GM18951 (cell line): ENCODE measurements around the gene KIAA1549.

Source experiments
- POLR2A ChIP-seq: IDR thresholded peaks from 4 replicates; pipeline ENCODE4 v1.6.1; 2011; ENCODE audit warnings: mild to moderate bottlenecking; ENCODE audit not compliant: insufficient read length, insufficient read depth; ENCODE audit errors: extremely low read depth
- in situ Hi-C: fragments of 300-500 bp; cut with MboI; formaldehyde crosslinking; loops from one replicate; pipeline ENCODE4 v1.12.0; 2022; ENCODE audit warnings: low sequenced_read_pairs, mixed read lengths, inconsistent platforms; ENCODE audit not compliant: unreplicated experiment

KIAA1549 gene

GRCh38 chr7:138871065-138871813 lies 110.0 kb downstream of the KIAA1549 start:
- in situ Hi-C loops: no loop called here
- no peak for TF ChIP-seq POLR2A

DNA sequence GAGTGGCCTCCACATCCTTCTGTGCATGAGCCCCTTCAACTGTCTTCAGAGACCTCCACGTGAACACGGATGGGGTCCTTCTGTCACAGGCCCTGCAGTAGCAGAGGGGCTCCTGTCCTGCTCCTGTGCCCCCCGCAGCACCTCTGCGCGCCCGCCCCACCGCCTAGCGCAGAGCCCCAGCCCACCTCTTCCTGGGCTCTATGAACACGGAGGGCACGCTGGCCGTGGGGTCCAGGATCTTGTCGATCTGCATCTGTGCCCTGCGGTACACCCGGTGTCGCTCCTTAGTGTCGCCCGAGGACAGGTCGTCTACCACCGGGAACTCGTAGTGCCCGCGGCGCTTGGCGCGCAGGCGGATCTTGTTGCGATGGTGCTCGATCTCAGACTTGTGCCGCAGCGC lies 111.8 kb downstream of the KIAA1549 start:
- in situ Hi-C loops: no loop called here
- TF ChIP-seq POLR2A: no peak

GRCh38 chr7:138868711-138869110 lies 112.5 kb downstream of the KIAA1549 start:
- TF ChIP-seq POLR2A: no peak
- in situ Hi-C loops: no loop called here

DNA sequence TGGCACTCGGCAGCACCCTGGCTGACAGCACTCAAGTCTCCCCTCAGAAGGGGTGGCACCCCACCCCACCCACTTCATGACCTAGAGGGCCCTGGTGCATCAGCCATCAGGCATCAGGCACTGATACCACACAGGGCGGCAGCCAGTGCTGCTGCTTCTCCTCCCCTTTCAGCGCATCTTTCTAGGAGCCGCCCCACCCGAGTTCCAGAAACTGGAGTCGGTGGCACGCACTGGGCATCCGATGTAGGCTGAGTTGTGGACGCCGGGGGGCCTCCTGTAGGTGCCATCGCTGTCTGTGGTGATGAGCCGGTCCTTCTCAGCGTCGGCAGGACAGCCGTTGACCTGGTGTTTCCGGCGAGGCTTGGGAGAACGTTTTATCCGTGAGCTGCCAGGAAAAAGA lies 113.4 kb downstream of the KIAA1549 start:
- in situ Hi-C loops: no loop called here
- no peak for TF ChIP-seq POLR2A

- no peak for TF ChIP-seq POLR2A
- in situ Hi-C loops: no loop called here
Measured at GRCh38 chr7:138866353-138866752, 114.8 kb downstream of the KIAA1549 start.

DNA sequence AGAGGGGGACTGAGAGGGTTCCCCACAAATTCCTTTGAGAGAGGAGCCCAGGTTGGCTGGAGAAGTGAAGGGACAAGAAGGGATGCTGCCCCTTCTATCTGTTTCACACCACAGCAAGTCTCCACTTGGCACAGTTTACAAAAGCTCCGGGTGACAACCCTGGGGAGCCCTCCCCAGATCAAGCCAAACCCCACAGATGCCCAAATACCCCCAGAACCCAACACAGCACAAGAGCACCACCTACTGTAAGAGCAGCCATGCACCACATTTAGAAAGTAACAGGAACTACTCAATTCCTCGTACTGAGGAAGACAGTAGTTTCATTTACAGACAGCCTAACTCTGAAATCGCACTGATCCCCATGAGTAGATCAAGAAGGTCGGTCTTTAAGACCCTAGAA lies 115.3 kb downstream of the KIAA1549 start:
- no peak for TF ChIP-seq POLR2A
- in situ Hi-C loops: no loop called here

- in situ Hi-C loops: no loop called here
- TF ChIP-seq POLR2A: no peak
Measured at GRCh38 chr7:138864667-138865066, 116.5 kb downstream of the KIAA1549 start.

DNA sequence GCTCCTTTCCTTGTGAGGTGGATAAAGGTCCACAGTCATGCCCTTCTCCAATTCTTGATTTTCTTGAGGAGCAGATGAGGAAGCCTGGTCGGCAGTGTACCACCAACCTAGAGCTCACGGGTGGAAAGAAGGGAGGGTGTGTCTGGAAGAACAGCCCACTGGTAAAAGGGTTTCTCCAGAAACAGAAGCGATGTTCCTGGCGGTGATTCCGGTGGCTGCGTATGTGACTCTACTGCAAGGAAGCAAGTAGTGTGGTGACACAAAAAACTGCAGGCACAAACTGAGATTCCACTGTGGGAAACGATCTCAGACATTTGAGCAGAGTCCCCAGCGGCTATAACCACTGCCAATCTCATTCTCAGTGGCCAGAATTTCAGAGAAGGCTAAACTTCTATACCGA lies 117.3 kb downstream of the KIAA1549 start:
- in situ Hi-C loops: no loop called here
- TF ChIP-seq POLR2A: no peak

DNA sequence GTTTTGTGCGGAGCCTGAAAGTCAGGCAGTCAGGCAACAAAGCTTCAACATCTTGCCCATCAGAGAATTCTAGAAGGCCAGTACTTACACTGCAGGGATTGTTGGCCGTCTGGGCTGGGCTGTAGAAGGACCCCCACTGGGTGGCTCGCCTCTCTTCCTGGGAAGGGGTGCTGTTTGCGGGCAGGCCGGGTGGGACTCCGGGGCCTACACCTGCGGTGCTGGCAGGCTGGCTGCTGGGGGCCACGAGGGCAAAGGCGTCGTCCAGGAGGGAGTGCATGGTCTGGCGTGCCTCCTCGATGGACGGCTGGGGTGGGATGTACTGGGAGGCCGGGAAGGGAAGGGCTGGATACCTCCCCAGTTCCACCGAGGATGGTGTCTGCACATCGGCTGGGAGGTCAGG lies 120.1 kb downstream of the KIAA1549 start:
- in situ Hi-C loops: no loop called here
- no peak for TF ChIP-seq POLR2A

- in situ Hi-C loops: no loop called here
- TF ChIP-seq POLR2A: no peak
Measured at GRCh38 chr7:138857728-138858127, 123.5 kb downstream of the KIAA1549 start.

- in situ Hi-C loops: no loop called here
- no peak for TF ChIP-seq POLR2A
Measured at GRCh38 chr7:138854115-138854645, 127.0 kb downstream of the KIAA1549 start.

- TF ChIP-seq POLR2A: no peak
- in situ Hi-C loops: no loop called here
Measured at GRCh38 chr7:138853448-138853847, 127.7 kb downstream of the KIAA1549 start.

GRCh38 chr7:138852469-138852868 lies 128.7 kb downstream of the KIAA1549 start:
- in situ Hi-C loops: no loop called here
- TF ChIP-seq POLR2A: no peak

GRCh38 chr7:138849701-138850100 lies 131.5 kb downstream of the KIAA1549 start:
- no peak for TF ChIP-seq POLR2A
- in situ Hi-C loops: no loop called here
